ENCODE measurements around the gene ANKS1B. TPM values are rescaled to one million over a fixed set of nuclear protein-coding genes. Genes with fewer than 3 reads are reported as not detected.
A peak's percentile ranks its signal among the peaks of the same experiment; 100 is the strongest.

Gene ANKS1B
- total RNA-seq, 2 experiments from 2014 or later = not detected

- Mint-ChIP-seq H3K4me1 (no peaks in the 10 kb centered on the region), H3K27me3 (peaks cover 14% of the 10 kb centered on the region), H3K4me3 (no peak overlapping the region), H3K9me3 (peaks cover 2% of the 10 kb centered on the region), H3K36me3 (no peaks in the 10 kb centered on the region), H3K27ac (no peak overlapping the region)
- no peak for DNase-seq
Observed at GRCh38 chr12:98939350-98939749, 1045.4 kb downstream of the ANKS1B start.

GRCh38 chr12:98935847-98936246 is 1048.9 kb downstream of the ANKS1B start:
- Mint-ChIP-seq H3K27me3 (peaks cover 14% of the 10 kb centered on the region), H3K4me1 (no peaks in the 10 kb centered on the region), H3K9me3 (peaks cover 2% of the 10 kb centered on the region), H3K36me3 (no peaks in the 10 kb centered on the region), H3K4me3 (no peak overlapping the region), H3K27ac (no peak overlapping the region)
- DNase-seq = no peak

GRCh38 chr12:98922871-98923270 is 1061.9 kb downstream of the ANKS1B start:
- Mint-ChIP-seq H3K27me3 (peaks cover 22% of the 10 kb centered on the region), H3K9me3 (no peaks in the 10 kb centered on the region), H3K4me1 (no peaks in the 10 kb centered on the region), H3K4me3 (no peak overlapping the region), H3K36me3 (no peaks in the 10 kb centered on the region), H3K27ac (no peak overlapping the region)
- DNase-seq = no peak

GRCh38 chr12:98918176-98918863 is 1066.4 kb downstream of the ANKS1B start:
- no peaks in the 10 kb centered on the region for H3K36me3 Mint-ChIP-seq
- no peak overlapping the region for H3K27ac Mint-ChIP-seq
- H3K4me1 Mint-ChIP-seq = no peaks in the 10 kb centered on the region
- no peaks in the 10 kb centered on the region for H3K9me3 Mint-ChIP-seq
- DNase-seq = no peak
- peaks cover 9% of the 10 kb centered on the region for H3K27me3 Mint-ChIP-seq
- no peak overlapping the region for H3K4me3 Mint-ChIP-seq

GRCh38 chr12:98916106-98916505 is 1068.6 kb downstream of the ANKS1B start:
- no peaks in the 10 kb centered on the region for H3K36me3 Mint-ChIP-seq
- H3K4me3 Mint-ChIP-seq = no peak overlapping the region
- H3K9me3 Mint-ChIP-seq = no peaks in the 10 kb centered on the region
- H3K4me1 Mint-ChIP-seq = no peaks in the 10 kb centered on the region
- peaks cover 4% of the 10 kb centered on the region for H3K27me3 Mint-ChIP-seq
- DNase-seq = no peak
- H3K27ac Mint-ChIP-seq = no peak overlapping the region

- no peaks in the 10 kb centered on the region for H3K36me3 Mint-ChIP-seq
- DNase-seq = no peak
- no peak overlapping the region for H3K4me3 Mint-ChIP-seq
- H3K9me3 Mint-ChIP-seq = no peaks in the 10 kb centered on the region
- H3K4me1 Mint-ChIP-seq = no peaks in the 10 kb centered on the region
- H3K27ac Mint-ChIP-seq = no peak overlapping the region
- peaks cover 4% of the 10 kb centered on the region for H3K27me3 Mint-ChIP-seq
Observed at GRCh38 chr12:98912401-98912974, 1072.2 kb downstream of the ANKS1B start.

- H3K4me1 Mint-ChIP-seq = no peaks in the 10 kb centered on the region
- H3K36me3 Mint-ChIP-seq = no peaks in the 10 kb centered on the region
- no peaks in the 10 kb centered on the region for H3K9me3 Mint-ChIP-seq
- no peak overlapping the region for H3K27ac Mint-ChIP-seq
- H3K4me3 Mint-ChIP-seq = no peak overlapping the region
- DNase-seq = no peak
- no peaks in the 10 kb centered on the region for H3K27me3 Mint-ChIP-seq
Observed at GRCh38 chr12:98911396-98911795, 1073.3 kb downstream of the ANKS1B start.

GRCh38 chr12:98909746-98910145 is 1075.0 kb downstream of the ANKS1B start:
- Mint-ChIP-seq H3K36me3 (no peaks in the 10 kb centered on the region), H3K9me3 (no peaks in the 10 kb centered on the region), H3K4me3 (no peak overlapping the region), H3K4me1 (no peaks in the 10 kb centered on the region), H3K27me3 (no peaks in the 10 kb centered on the region), H3K27ac (no peak overlapping the region)
- no peak for DNase-seq

- no peaks in the 10 kb centered on the region for H3K9me3 Mint-ChIP-seq
- no peaks in the 10 kb centered on the region for H3K36me3 Mint-ChIP-seq
- no peaks in the 10 kb centered on the region for H3K4me1 Mint-ChIP-seq
- no peak overlapping the region for H3K4me3 Mint-ChIP-seq
- H3K27me3 Mint-ChIP-seq = no peaks in the 10 kb centered on the region
- DNase-seq = no peak
- no peak overlapping the region for H3K27ac Mint-ChIP-seq
Observed at GRCh38 chr12:98908866-98909265, 1075.9 kb downstream of the ANKS1B start.

- Mint-ChIP-seq H3K36me3 (no peaks in the 10 kb centered on the region), H3K9me3 (no peaks in the 10 kb centered on the region), H3K27ac (no peak overlapping the region), H3K4me3 (no peak overlapping the region), H3K4me1 (no peaks in the 10 kb centered on the region), H3K27me3 (no peaks in the 10 kb centered on the region)
- DNase-seq = no peak
Observed at GRCh38 chr12:98903875-98904274, 1080.9 kb downstream of the ANKS1B start.

GRCh38 chr12:98901189-98901588 is 1083.5 kb downstream of the ANKS1B start:
- DNase-seq = no peak
- H3K4me1 Mint-ChIP-seq = no peaks in the 10 kb centered on the region
- H3K9me3 Mint-ChIP-seq = no peaks in the 10 kb centered on the region
- H3K27ac Mint-ChIP-seq = no peak overlapping the region
- H3K36me3 Mint-ChIP-seq = no peaks in the 10 kb centered on the region
- no peak overlapping the region for H3K4me3 Mint-ChIP-seq
- peaks cover 12% of the 10 kb centered on the region for H3K27me3 Mint-ChIP-seq

- Mint-ChIP-seq H3K9me3 (no peaks in the 10 kb centered on the region), H3K27me3 (peaks cover 46% of the 10 kb centered on the region), H3K27ac (no peak overlapping the region), H3K4me3 (no peak overlapping the region), H3K36me3 (no peaks in the 10 kb centered on the region), H3K4me1 (no peaks in the 10 kb centered on the region)
- no peak for DNase-seq
Observed at GRCh38 chr12:98896938-98897337, 1087.8 kb downstream of the ANKS1B start.

GRCh38 chr12:98895086-98895651 is 1089.6 kb downstream of the ANKS1B start:
- no peaks in the 10 kb centered on the region for H3K9me3 Mint-ChIP-seq
- no peaks in the 10 kb centered on the region for H3K36me3 Mint-ChIP-seq
- DNase-seq = no peak
- no peak overlapping the region for H3K27ac Mint-ChIP-seq
- H3K4me3 Mint-ChIP-seq = no peak overlapping the region
- peaks cover 55% of the 10 kb centered on the region for H3K27me3 Mint-ChIP-seq
- H3K4me1 Mint-ChIP-seq = no peaks in the 10 kb centered on the region

GRCh38 chr12:98894412-98895085 is 1090.2 kb downstream of the ANKS1B start:
- no peak overlapping the region for H3K4me3 Mint-ChIP-seq
- H3K4me1 Mint-ChIP-seq = no peaks in the 10 kb centered on the region
- H3K9me3 Mint-ChIP-seq = no peaks in the 10 kb centered on the region
- H3K27ac Mint-ChIP-seq = no peak overlapping the region
- no peaks in the 10 kb centered on the region for H3K36me3 Mint-ChIP-seq
- peak; percentile 5 for DNase-seq
- H3K27me3 Mint-ChIP-seq = peaks cover 61% of the 10 kb centered on the region

- Mint-ChIP-seq H3K9me3 (no peaks in the 10 kb centered on the region), H3K36me3 (no peaks in the 10 kb centered on the region), H3K4me1 (no peaks in the 10 kb centered on the region), H3K4me3 (no peak overlapping the region), H3K27ac (no peak overlapping the region), H3K27me3 (peaks cover 62% of the 10 kb centered on the region)
- no peak for DNase-seq
Observed at GRCh38 chr12:98893675-98894411, 1090.9 kb downstream of the ANKS1B start.
